A673 (cell line): ENCODE data around the gene NTN3.

Experiments
- EZH2 ChIP-seq: fragments of 200-600 bp; sonication (generic); IDR thresholded peaks from 2 replicates; pipeline ENCODE4 v1.6.1; 2017; ENCODE audit warnings: borderline replicate concordance, low read depth, mild to moderate bottlenecking, mixed read lengths, antibody characterized with exemption, low read length; ENCODE audit not compliant: poor library complexity, severe bottlenecking
- TF ChIP-seq, protein P1 (sequence below): fragments of 300-800, 200-600 bp; sonication (generic); conservative IDR thresholded peaks from 2 replicates; pipeline ENCODE4 v1.5.1; 2017; ENCODE audit warnings: low read depth, mild to moderate bottlenecking, antibody characterized with exemption, low read length, moderate library complexity, mixed read lengths

- TF ChIP-seq, protein P1, sequence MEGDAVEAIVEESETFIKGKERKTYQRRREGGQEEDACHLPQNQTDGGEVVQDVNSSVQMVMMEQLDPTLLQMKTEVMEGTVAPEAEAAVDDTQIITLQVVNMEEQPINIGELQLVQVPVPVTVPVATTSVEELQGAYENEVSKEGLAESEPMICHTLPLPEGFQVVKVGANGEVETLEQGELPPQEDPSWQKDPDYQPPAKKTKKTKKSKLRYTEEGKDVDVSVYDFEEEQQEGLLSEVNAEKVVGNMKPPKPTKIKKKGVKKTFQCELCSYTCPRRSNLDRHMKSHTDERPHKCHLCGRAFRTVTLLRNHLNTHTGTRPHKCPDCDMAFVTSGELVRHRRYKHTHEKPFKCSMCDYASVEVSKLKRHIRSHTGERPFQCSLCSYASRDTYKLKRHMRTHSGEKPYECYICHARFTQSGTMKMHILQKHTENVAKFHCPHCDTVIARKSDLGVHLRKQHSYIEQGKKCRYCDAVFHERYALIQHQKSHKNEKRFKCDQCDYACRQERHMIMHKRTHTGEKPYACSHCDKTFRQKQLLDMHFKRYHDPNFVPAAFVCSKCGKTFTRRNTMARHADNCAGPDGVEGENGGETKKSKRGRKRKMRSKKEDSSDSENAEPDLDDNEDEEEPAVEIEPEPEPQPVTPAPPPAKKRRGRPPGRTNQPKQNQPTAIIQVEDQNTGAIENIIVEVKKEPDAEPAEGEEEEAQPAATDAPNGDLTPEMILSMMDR: no peak
- TF ChIP-seq EZH2: no peak
These were observed 43.6 kb upstream of the NTN3 start for GRCh38 chr16:2427526-2427925.
